NB4 (cell line): Measurements from ENCODE around the gene CACNA2D3.
"Not testable (repeated sequence)": the region's sequence is repeated elsewhere in the genome, so short reads cannot be mapped to it uniquely, and the experiment has no call there.

Source experiments
- DNase-seq: peaks from one replicate; pipeline ENCODE4 v3.0.0; 2010; ENCODE audit warnings: low read depth
- H3K4me3 ChIP-seq: one replicate; pipeline ENCODE4 v1.5.1; 2011; ENCODE audit warnings: mild to moderate bottlenecking, low read depth, low read length, moderate library complexity
- CTCF ChIP-seq: IDR thresholded peaks from one replicate; pipeline ENCODE4 v1.5.1; 2012; ENCODE audit warnings: low read depth, low read length
- MAX ChIP-seq: IDR thresholded peaks from 2 replicates; pipeline ENCODE4 v1.6.1; 2011; ENCODE audit warnings: low read depth, low read length
- MYC ChIP-seq: IDR thresholded peaks from 2 replicates; pipeline ENCODE4 v1.6.1; 2011; ENCODE audit warnings: low read depth, low read length
- POLR2A ChIP-seq: IDR thresholded peaks from 2 replicates; pipeline ENCODE4 v1.6.1; 2011; ENCODE audit warnings: mild to moderate bottlenecking; ENCODE audit not compliant: insufficient read length; ENCODE audit errors: extremely low read depth

CACNA2D3 gene

GRCh38 chr3:54968546-54969172 lies 846.3 kb downstream of the CACNA2D3 start:
- H3K4me3 ChIP-seq = no peak overlapping the region
- TF ChIP-seq CTCF (no peak), POLR2A (no peak), MYC (no peak), MAX (no peak)
- DNase-seq = no peak

GRCh38 chr3:54969652-54970051 lies 847.3 kb downstream of the CACNA2D3 start:
- no peak for DNase-seq
- TF ChIP-seq POLR2A = no peak
- TF ChIP-seq CTCF = no peak
- TF ChIP-seq MAX = no peak
- TF ChIP-seq MYC = no peak
- no peak overlapping the region for H3K4me3 ChIP-seq

- no peak overlapping the region for H3K4me3 ChIP-seq
- TF ChIP-seq CTCF (no peak), POLR2A (no peak), MYC (no peak), MAX (no peak)
- no peak for DNase-seq
Measured at GRCh38 chr3:54970895-54971294, 848.5 kb downstream of the CACNA2D3 start.

GRCh38 chr3:54977439-54977838 lies 855.1 kb downstream of the CACNA2D3 start:
- DNase-seq = no peak
- H3K4me3 ChIP-seq = no peak overlapping the region
- TF ChIP-seq MYC = no peak

- H3K4me3 ChIP-seq, DNase-seq: not testable (repeated sequence)
Measured at GRCh38 chr3:54977946-54978345, 855.6 kb downstream of the CACNA2D3 start.

- TF ChIP-seq MAX (no peak), POLR2A (no peak), CTCF (no peak), MYC (no peak)
- no peak for DNase-seq
- H3K4me3 ChIP-seq = no peak overlapping the region
Measured at GRCh38 chr3:54982807-54983206, 860.5 kb downstream of the CACNA2D3 start.
